NCI-H187 (cell line): Measurements from ENCODE around the gene CFAP52.
"Not testable (repeated sequence)": the region's sequence is repeated elsewhere in the genome, so short reads cannot be mapped to it uniquely, and the experiment has no call there.

Source experiments
- DNase-seq, 2 experiments: peaks; one replicate each; lab custom pipeline; 2025; lab: John Stamatoyannopoulos, UW

Gene CFAP52

DNA sequence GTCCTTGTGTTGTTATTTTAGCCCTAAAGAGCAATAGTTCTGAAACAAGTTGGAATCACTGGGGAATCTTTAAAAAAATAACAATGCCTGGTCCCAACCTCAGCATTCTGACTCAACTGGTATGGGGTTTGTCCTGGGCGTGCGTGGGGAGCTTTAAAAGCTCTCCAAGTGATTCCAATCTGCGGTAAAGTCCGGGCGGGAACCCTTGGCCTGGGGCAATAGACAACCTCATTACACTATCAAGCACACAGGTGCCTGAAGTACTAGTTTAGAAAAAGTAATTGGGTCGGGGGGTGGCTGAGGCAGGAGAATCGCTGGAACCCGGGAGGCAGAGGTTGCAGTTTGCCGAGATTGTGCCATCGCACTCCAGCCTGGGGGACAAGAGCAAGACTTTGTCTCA, 5.2 kb upstream of the CFAP52 start:
- no peak for DNase-seq

DNA sequence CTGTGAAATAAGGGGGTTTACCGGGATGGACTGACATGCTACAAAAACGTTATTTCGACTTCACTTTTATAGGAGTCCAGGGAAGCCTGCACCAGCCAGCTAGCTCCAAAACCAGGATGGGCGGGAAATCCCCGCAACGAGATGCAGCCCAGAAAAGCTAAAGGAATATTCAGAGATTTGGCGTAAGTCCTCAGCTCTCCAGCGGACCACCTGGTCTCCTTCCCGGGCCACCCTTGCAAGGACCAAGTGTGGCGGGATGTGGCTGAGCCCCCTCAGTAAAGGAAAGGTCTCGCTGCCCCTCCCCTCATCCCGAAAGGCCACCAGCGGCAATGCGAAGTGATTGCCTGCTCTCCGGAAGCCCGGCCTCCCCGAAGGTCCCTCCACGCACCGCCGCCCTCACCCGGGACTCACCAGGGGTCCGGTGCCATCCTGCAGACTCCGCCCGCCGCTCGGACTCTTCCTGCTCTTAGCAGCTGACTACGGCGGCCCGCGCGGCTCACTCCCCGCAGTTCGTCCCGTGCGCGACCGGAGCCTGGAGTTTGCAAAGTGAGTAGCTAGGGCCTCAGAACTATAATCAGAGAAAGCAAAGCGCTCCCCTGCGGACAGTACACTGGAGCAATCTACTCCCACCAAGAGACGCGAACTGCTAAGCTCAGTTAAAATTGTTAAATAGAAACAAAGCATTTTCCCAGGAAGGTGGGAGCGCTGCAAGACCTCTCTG, 901 bp upstream of the CFAP52 start, which contains the start of gene STX8:
Gene STX8, minus strand, starts transcription at position 440 of the 721 bp plus-strand sequence. Its CDS starts 12 bp downstream, at position 428.
- peak in 1 of 2 experiments; percentile 53 for DNase-seq

DNA sequence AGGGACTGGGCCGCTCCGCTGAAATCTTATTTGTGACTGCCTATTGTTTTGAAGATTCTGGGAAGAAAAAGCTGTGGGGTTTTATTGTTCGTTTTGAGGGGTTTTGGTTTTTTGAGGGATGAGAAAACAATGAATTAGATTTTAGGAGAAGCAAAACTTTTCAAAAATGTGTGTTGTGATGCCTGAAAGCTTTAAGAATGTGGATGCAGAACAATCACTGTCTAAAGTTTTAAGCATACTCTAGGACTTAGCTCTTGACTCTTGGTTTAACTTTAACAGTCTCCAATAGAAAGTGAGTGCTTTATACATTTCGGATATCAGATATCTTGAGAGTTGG, 899 bp downstream of the CFAP52 start:
- no peak for DNase-seq

DNA sequence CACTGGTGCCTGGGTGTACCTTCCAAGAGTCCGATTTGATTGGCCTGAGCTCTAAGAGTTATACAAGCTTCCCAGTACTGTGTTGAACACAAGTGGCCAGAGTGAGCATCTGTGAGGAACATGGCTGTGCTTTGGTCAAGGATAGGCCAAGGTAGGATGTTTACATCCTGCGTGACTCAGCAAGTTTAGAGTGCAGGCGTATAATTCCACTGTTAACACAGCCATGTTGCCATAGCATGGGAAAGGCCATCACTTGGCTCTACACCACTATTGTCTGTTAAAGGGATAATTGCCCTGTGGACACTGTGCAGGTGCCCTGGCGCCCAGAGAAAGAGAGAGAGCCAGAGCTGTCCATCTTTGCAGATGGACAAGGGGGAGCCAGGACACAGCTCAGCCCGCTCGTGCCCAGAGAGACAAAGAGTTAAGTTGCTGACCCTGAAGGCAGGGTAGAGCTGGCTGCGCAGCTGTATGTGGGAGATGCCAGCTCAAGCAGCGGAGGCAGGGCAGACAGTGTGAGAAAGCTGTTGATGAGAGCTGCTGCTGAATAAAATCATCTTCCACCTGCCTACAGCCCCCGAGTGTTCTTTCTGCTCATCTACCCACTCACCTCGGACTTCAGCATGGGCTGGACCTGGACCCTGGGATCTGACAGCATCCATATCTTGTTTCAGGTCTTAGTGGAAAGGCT, 11.7 kb downstream of the CFAP52 start:
- no peak for DNase-seq

DNA sequence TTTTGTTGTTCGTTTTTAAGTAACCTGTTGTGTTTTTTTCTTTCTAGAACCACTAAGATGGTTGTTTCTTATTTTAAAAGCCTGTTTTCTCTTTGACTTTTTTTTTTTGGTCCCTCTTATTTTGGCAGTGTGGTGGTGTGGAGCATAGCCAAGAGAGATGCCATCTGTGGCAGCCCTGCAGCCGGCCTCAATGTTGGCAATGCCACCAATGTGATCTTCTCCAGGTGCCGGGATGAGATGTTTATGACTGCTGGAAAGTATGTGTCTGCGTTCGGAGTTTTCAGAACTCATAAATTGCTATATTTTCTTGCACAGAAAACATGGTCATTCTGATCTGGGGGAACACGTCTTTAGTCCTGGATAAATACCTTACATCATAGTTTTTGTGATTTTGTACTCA, 17.6 kb downstream of the CFAP52 start:
- no peak for DNase-seq

DNA sequence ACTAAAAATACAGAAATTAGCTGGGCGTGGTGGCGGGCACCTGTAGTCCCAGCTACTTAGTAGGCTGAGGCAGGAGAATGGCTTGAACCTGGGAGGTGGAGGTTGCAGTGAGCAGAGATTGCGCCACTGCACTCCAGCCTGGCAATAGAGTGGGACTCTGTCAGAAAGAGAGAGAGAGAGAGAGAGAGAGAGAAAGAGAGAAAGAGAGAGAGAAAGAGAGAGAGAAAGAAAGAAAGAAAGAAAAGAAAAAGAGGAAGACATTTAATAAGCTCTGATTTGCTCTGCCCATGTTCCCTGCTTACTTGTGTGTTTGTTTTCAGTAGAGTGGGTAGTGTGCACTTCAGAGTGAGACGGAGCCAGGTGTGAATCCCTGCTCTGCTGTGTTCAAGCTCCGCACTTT, 21.2 kb downstream of the CFAP52 start:
- not testable (repeated sequence) for DNase-seq

DNA sequence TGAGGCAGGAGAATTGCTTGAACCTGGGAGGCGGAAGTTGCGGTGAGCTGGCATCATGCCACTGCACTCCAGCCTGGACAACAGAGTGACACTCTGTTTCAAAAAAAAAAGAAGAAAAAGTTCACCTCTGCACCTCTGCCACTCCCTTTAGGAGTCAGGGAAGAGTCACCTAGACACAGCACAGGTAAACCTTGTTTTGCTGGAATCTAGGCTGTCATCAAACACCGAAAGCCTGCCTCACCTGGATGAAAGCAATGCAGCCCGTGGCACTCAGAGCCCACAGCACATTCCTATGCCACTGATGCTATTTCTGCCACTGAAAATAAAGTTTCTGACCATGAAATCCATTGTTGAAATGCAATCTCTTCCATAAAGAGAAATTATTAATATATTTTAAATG, 22.2 kb downstream of the CFAP52 start:
- no peak for DNase-seq

DNA sequence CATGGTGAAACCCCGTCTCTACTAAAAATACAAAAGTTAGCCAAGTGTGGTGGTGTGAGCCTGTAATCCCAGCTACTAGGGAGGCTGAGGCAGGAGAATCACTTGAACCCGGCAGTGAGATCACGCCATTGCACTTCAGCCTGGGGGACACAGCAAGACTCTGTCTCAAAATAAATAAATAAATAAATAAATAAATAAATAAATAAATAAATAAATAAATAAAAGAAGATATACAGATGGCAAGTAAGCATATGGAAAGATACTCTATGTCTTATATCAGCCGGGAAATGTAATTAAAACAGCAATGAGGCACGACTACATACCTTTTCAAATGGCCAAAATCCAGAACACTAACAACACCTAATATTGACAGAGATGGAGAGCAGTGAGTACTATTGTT, 28.1 kb downstream of the CFAP52 start:
- not testable (repeated sequence) for DNase-seq

DNA sequence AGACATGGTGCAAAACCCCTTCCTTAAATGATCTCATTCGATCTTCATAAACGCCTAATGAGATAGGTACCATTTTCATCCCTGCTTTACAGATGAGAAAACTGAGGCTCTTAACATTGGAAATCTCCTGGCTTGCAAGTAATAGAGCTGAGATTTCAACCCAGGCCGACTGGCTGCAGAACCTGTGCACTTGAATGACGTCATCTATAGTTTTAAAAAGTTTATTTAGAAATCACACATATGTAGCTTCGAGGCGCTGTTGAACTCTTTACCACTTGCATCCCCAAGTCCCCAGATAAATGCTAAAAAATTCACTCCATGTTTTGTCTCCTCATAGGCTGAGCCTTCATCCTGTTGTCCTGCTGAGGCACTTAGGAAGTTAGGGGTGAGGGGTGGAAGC, 30.0 kb downstream of the CFAP52 start:
- DNase-seq: no peak

DNA sequence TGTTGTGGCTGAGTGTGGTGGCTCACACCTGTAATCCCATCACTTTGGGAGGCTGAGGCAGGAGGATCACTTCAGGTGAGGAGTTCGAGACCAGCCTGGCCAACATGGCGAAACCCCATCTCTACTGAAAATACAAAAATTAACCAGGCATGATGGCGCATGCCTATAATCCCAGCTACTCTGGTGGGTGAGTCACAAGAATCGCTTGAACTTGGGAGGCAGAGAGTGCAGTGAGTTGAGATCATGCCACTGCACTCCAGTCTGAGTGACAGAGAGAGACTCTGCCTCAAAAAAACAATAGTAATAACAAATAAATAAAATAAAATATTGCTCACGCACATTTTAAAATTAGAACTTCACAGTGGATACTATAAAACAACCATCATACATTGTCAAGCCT, 30.6 kb downstream of the CFAP52 start:
- DNase-seq: not testable (repeated sequence)

DNA sequence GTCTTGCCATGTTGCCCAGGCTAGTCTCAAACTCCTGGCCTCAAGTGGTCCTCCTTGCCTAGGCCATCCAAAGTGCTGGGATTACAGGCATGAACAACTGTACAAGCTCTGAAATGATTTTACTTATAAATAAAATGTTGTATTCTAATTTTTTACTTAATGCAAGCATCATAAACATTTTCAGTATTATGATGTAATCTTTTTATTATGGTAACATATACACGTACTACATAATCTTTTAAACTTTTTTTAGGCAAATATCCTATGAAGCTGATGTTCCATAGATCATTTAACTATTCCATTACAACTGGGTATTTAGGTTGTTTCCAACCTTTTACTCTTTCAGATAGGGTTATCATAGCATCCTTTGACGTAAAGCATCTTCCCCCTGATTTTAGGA, 35.1 kb downstream of the CFAP52 start:
- DNase-seq: no peak

DNA sequence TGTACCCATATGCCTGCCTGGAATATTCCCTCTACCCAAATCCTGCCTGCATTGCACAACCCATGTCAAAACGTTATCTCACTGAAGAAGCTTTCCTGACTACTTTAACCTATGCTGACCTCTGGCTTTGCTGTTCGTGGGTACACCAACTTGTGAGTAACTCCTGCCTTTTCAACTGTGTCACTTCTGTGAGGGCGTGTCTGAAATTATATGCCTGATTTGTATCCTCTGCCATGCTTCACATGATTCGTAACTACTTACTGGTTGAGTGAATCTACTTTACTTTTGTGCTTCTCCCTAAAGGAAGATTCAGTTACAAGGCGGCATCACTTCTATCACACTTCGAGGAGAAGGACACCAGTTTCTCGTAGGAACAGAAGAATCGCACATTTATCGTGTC, 35.6 kb downstream of the CFAP52 start:
- no peak for DNase-seq

DNA sequence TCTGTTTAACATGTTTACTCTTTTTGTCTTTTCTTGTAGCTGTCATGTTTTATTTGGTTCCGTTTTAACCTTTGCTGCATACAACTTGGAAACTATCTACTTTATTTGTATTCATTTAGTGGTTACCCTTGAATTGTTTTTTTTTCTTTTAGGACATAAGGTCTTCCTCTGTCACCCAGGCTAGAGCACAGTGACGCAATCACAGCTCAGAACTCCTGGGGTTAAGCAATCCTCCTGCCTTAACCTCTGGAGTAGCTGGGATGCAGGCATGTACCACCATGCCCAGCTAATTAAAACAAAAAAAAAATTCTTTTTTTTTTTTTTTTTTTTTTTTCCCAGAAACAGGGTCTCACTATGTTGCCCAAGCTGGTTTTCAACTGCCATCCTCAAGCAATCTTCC, 39.0 kb downstream of the CFAP52 start:
- no peak for DNase-seq

DNA sequence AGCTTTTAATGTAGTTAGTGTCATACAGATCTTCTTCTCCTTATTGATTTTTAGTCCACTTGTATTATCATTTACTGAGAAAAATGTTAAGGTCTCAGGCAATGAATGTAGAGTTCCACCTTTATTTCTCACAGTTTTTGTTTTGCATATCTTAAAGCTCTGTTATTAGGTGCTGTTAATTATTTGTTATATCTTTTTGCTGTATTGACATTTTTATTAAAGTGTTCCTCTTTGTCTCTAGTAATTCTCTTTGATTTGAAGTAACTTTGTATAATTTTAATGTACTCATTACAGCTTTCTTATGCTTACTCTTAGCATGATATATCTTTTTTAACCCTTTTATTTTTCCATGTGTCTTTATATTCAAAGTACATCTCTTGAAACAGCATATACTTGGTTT, 46.5 kb downstream of the CFAP52 start:
- DNase-seq: no peak

DNA sequence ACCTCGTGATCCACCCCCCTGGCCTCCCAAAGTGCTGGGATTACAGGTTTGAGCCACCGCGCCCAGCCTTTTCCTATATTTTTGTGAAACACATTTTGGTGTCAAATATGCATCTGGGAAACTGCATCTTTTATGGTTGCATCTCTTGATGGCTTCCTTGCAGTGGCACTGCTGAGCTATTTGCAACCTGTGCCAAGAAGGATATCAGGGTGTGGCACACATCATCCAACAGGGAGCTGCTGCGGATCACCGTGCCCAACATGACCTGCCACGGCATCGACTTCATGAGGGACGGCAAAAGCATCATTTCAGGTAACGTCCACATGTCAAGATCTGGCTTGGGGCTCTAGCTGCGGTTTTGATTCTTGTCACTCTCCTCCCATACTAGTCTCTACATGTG, 52.1 kb downstream of the CFAP52 start:
- no peak for DNase-seq

DNA sequence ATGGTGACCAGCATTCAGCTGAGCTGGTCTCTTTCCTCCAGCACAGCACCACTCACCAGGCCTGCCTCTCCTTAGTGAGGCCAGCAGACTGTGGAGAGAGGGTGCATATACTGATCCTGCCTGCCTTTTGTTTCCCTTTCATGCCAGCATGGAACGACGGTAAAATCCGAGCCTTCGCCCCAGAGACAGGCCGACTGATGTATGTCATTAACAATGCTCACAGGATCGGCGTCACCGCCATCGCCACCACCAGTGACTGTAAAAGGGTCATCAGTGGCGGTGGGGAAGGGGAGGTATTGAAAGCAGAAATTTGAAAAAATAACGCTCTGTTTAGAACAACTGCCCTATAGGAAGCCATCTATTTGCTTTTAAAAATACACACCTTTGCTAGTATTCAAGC, 56.3 kb downstream of the CFAP52 start:
- no peak for DNase-seq

DNA sequence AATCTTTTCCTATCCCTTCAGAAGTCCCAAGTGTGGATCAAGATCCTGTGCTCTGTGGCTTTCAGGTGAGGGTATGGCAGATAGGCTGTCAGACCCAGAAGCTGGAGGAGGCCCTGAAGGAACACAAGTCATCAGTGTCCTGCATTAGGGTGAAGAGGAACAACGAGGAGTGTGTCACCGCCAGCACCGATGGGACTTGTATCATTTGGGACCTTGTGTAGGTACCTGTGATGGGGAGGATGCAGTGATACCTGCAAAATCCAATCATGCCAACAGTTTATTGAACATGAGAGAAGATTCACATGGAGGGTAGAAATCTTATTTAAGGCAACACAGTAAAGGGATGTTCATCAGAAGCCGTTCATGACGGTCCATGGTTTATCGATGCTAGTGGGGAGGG, 58.9 kb downstream of the CFAP52 start:
- no peak for DNase-seq

DNA sequence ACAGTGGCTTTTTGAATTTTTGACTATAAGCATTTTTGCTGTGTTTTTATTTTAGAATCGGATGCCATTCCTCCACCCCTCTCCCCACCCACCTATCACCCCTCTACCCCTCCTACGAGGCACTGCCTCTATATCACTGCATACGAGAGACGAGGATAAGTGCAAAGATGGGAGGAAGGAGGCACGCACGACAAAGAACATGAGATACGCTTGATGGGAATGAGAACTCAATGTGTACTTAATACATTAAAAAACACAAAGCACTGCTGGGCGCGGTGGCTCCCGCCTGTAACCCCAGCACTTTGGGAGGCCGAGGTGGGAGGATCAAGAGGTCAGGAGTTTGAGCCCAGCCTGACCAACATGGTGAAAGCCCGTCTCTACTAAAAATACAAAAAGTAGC, 60.1 kb downstream of the CFAP52 start:
- DNase-seq: no peak

DNA sequence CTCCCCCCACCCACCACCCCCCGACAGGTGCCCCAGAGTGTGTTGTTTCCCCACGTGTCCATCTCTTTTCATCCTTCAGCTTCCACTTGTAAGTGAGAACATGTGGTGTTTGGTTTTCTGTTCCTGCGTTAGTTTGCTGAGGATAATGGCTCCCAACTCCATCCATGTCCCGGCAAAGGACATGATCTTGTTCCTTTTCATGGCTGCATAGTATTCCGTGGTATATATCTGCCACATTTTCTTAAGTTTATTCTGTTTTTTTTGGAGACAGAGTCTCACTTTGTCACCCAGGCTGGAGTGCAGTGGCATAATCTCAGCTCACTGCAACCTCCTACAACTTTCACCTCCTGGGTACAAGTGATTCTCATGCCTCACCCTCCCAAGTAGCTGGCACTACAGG, 63.9 kb downstream of the CFAP52 start:
- not testable (repeated sequence) for DNase-seq

DNA sequence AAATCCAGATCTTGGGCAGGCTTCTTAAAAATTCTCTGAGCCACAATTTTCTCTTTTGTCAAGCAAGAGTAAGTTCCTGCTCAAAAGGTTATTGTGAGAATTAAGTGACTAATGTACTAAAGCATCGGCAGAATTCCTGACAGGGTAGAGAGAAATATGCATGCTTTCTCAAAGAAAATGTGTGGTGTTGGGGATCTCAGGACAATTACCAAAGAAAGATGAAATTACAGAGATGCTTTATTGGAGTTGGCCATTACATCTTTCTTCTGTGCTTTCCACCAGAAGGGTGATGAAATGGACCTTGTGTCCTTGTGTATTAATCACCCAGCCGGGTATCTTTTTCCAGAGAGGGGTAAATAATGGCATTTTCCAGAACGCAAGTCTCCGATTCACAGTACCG, 67.2 kb downstream of the CFAP52 start:
- no peak for DNase-seq

DNA sequence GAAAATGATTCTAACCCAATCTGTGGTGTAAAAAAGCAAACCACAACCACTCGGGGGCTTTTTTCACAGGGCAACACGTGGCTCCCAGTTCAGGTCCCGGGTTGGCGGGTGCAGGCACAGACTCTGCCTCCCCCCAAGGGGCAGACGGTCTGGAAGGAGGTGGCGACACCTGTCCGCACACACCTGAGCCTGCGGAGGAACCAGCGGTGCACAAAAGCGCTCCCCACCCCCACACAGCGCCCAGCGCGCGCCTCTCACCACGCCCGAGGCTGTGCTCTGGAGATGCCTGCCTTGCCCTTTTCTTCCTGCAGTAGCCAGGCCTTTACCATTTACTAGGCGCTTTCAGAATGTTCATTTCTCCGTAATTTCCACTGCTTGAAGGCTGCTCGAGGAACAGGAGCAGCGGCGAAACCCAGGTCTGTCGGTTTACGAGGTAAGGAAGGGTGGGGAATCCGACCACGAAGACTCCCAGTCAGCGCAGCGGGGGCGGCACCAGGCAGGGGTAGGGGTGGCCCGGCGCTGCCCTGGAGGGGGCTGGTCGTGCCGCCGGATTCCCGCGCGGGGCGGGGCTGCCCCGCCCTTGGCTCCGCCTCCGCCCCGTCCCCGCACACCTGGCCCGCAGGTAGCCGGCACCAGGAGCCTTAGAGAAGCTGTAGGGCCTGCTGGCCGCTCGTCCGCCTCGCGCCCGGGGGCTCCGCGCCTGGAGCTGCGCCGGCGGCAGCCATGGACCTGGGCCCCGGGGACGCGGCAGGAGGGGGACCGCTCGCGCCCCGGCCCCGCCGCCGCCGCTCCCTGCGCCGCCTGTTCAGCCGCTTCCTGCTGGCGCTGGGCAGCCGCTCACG, 68.7 kb downstream of the CFAP52 start, which contains the start of gene USP43:
Gene USP43, plus strand, starts transcription at position 608 of the 842 bp plus-strand sequence. Its CDS starts 116 bp downstream, at position 724.
- peak; percentile 11 to 54 for DNase-seq

DNA sequence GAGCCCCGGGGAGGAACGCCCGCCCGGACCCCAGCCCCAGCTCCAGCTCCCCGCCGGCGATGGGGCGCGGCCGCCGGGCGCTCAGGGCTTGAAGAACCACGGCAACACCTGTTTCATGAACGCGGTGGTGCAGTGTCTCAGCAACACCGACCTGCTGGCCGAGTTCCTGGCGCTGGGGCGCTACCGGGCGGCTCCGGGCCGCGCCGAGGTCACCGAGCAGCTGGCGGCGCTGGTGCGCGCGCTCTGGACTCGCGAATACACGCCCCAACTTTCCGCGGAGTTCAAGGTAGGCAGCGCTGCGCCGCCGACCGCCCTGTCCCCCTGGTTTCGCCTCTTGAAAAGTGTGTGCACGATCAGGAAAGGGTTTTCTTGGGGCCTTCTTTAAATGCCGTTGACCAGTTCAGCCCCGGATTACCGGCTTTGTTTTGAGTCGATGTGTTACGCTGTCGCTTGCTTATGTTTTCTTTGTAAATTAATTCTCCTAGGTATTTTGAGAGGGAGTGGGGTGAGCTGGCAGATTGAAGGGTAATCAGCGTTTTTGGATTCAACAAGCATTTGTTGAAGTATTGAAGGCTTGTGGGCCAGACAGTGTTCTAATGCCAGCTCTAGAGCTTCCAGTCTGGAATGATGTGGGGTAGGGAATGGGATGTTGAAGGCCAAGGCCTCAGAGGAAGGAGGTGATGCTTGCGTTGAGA, 69.6 kb downstream of the CFAP52 start:
- DNase-seq: no peak
